Mammary epithelial cell (primary cell): ENCODE measurements around the gene TTC29.

Experiments used
- CTCF ChIP-seq, 2 donors: IDR thresholded peaks in 1 of 2; conservative IDR thresholded peaks in 1 of 2; 2 replicates each; pipeline ENCODE4 v1.5.1; 2011 to 2012; ENCODE audit warnings: inconsistent platforms in 2 of 2, low read length in 2 of 2, mild to moderate bottlenecking in 2 of 2, control low read depth in 1 of 2, low read depth in 1 of 2; ENCODE audit not compliant: insufficient read depth in 1 of 2; ENCODE audit errors: extremely low read depth in 1 of 2
- EZH2 ChIP-seq: IDR thresholded peaks from 2 replicates; pipeline ENCODE4 v1.6.1; 2012; ENCODE audit warnings: low read length, inconsistent platforms, borderline replicate concordance

- no peak for TF ChIP-seq CTCF (conservative IDR thresholded peaks at IDR 0.05 in 1 of 2, IDR thresholded peaks at IDR 0.05 in 1 of 2; ENCODE audit: extremely low read depth in 1 of 2, insufficient read depth in 1 of 2, low read depth in 1 of 2, low read length in 2 of 2)
- no peak for TF ChIP-seq EZH2
These were observed 18.0 kb downstream of the TTC29 start for GRCh38 chr4:146927695-146928094.
